ENCODE measurements around the gene TFRC. TPM values are rescaled to one million over a fixed set of nuclear protein-coding genes. Genes with fewer than 3 reads are reported as not detected.
"Not testable (repeated sequence)": the region's sequence is repeated elsewhere in the genome, so short reads cannot be mapped to it uniquely, and the experiment has no call there.

TFRC gene
- total and polyA plus RNA-seq, 9 donors = 26.1 to 348 (median 106) TPM

DNA sequence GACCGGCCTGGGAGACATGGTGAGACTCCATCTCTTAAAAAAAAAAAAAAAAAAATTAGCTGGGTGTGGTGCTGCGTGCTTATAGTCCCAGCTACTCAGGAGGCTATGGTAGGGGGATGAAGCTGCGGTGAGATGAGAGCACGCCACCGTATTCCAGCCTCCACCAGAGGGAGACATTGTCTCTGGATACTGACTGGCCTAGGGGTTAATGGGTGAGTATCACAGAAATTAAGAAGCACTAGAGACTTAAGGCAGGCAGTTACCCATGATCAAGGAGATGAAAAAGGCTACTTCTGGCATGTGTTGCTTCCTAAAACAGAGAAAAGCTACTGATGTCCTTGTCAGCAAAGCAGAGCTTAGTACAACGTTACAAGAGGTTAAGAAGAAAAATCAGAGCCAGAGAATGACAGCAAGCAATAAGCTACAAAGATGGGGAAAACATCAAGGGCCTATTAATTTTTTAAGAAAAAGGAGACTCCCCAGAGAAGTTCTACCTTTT lies 8.6 kb downstream of the TFRC start:
- H3K4me1 ChIP-seq (ENCODE audit: insufficient read depth) = no peaks in the 10 kb centered on the region
- no peak overlapping the region for H3K4me3 ChIP-seq
- no peak overlapping the region for H3K27ac ChIP-seq
- DNase-seq = peak; percentile 57 to 76 (median 67)
- H3K27me3 ChIP-seq = no peaks in the 10 kb centered on the region
- WGBS, 3 donors = 19 to 30% (median 21%) methylated on average over 6 of the region's 6 CpGs
- no peaks in the 10 kb centered on the region for H3K36me3 ChIP-seq
- no peaks in the 10 kb centered on the region for H3K9me3 ChIP-seq
- intact Hi-C loops (cut with DNase I) = loop anchor here (2.0 to 5.0 kb wide), 2 partner anchors 123 to 124 kb away; no protein-coding TSS in a partner anchor
- TF ChIP-seq, protein P1, sequence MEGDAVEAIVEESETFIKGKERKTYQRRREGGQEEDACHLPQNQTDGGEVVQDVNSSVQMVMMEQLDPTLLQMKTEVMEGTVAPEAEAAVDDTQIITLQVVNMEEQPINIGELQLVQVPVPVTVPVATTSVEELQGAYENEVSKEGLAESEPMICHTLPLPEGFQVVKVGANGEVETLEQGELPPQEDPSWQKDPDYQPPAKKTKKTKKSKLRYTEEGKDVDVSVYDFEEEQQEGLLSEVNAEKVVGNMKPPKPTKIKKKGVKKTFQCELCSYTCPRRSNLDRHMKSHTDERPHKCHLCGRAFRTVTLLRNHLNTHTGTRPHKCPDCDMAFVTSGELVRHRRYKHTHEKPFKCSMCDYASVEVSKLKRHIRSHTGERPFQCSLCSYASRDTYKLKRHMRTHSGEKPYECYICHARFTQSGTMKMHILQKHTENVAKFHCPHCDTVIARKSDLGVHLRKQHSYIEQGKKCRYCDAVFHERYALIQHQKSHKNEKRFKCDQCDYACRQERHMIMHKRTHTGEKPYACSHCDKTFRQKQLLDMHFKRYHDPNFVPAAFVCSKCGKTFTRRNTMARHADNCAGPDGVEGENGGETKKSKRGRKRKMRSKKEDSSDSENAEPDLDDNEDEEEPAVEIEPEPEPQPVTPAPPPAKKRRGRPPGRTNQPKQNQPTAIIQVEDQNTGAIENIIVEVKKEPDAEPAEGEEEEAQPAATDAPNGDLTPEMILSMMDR (IDR thresholded peaks at IDR 0.05) = peak in 2 of 3 donors; percentile 74 to 79
- no peak for TF ChIP-seq POLR2A (IDR thresholded peaks at IDR 0.05)

DNA sequence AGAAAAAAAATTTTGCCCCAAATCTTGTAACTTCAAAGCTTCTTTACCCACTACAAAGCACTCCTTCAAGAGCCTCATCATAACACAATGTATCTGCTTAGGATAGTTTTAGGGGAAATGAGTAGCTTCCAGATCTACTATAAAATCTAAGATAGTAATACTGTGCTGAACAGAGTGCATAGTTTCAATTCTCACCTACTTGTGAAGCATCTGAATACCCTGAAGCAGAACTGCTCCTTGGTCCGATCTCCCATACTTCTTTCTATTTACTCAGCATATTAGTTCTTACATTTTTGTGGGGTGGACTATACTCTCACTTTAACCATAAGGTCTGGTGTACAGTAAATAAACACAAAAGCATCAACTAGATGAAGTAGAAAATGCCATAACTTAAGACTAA lies 9.6 kb downstream of the TFRC start:
- H3K4me3 ChIP-seq = no peak overlapping the region
- H3K36me3 ChIP-seq = no peaks in the 10 kb centered on the region
- intact Hi-C loops (cut with DNase I) = loop anchor here (2.0 to 5.0 kb wide), 2 partner anchors 124 to 125 kb away; no protein-coding TSS in a partner anchor
- 94 to 96% (median 95%) methylated on average over 1 of the region's 1 CpG for WGBS, 3 donors
- H3K27me3 ChIP-seq = no peaks in the 10 kb centered on the region
- no peaks in the 10 kb centered on the region for H3K9me3 ChIP-seq
- no peak overlapping the region for H3K27ac ChIP-seq
- TF ChIP-seq, protein P1 (IDR thresholded peaks at IDR 0.05) = no peak
- TF ChIP-seq POLR2A (IDR thresholded peaks at IDR 0.05) = no peak
- TF ChIP-seq EP300 (IDR thresholded peaks at IDR 0.05) = no peak
- DNase-seq = no peak
- no peaks in the 10 kb centered on the region for H3K4me1 ChIP-seq (ENCODE audit: insufficient read depth)

DNA sequence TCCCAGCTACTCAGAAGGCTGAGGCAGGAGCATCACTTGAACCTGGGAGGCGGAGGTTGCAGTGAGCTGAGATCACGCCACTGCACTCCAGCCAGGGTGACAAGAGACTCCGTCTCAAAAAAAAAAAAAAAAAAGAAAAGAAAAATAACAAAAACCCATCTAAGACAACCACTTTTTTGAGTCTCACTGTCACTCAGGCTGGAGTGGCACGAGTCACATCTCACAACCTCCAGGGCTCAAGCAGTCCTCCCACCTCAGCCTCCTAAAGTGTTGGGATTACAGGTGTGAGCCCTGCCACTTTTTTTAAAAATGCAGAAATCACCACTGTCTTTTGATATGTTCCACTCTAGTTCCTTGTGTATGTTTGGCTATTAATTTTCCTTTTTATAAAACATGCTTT lies 13.1 kb downstream of the TFRC start:
- DNase-seq; H3K9me3 ChIP-seq; H3K4me3 ChIP-seq; H3K27ac ChIP-seq; H3K27me3 ChIP-seq; H3K4me1 ChIP-seq (ENCODE audit: insufficient read depth); intact Hi-C loops (cut with DNase I); H3K36me3 ChIP-seq: not testable (repeated sequence)
- WGBS, 3 donors = 92 to 95% (median 93%) methylated on average over 4 of the region's 4 CpGs

DNA sequence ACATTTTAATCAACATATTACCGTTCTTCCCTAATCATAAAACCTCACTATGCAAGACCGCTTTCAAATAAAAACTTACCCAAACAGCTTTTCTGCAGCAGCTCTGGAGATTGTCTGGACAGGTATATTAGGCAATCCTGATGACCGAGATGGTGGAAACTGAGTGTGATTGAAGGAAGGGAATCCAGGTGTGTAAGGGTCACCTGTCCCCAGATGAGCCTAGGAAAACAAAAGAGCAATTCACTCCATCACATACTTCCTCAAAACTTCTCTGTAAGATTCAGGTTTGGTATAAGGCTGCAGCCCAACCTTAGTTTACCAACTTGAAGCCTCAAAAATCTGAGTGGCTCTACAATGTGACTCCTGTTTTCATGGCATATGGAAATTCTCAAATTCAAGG lies 14.5 kb downstream of the TFRC start:
- WGBS, 3 donors = 81 to 87% (median 86%) methylated on average over 3 of the region's 3 CpGs
- TF ChIP-seq POLR2A (IDR thresholded peaks at IDR 0.05) (no peak), EP300 (IDR thresholded peaks at IDR 0.05) (no peak)
- TF ChIP-seq, protein P1 (IDR thresholded peaks at IDR 0.05) = no peak
- Histone ChIP-seq H3K27me3 (no peaks in the 10 kb centered on the region), H3K4me3 (no peak overlapping the region), H3K4me1 (ENCODE audit: insufficient read depth) (no peaks in the 10 kb centered on the region), H3K36me3 (peaks cover 2% of the 10 kb centered on the region), H3K27ac (no peak overlapping the region), H3K9me3 (no peaks in the 10 kb centered on the region)
- intact Hi-C loops (cut with DNase I) = no loop called here
- no peak for DNase-seq

DNA sequence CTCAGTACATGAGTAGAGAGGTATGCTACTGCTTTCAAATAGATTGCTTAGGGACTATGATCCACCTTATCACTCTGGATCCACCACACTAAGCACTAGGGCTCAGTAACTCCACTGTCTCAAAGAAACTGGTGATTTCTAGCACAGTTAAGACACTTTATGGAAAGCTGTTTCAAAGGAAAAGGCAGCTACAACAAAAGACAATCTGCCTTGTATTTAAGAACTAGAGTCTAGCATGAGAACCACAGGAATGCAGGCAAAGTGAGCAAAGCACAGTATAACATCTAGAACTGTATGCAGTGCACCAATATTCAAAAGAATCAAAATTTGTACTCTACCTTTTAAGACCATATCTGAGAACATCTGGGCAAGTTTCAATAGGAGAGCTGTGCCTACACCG lies 17.9 kb downstream of the TFRC start:
- Histone ChIP-seq H3K27me3 (no peaks in the 10 kb centered on the region), H3K27ac (no peak overlapping the region), H3K4me1 (ENCODE audit: insufficient read depth) (no peaks in the 10 kb centered on the region), H3K4me3 (no peak overlapping the region), H3K9me3 (no peaks in the 10 kb centered on the region), H3K36me3 (peaks cover 2% of the 10 kb centered on the region)
- WGBS, 3 donors = 91 to 97% (median 94%) methylated on average over 1 of the region's 1 CpG
- no peak for TF ChIP-seq EP300 (IDR thresholded peaks at IDR 0.05)
- no peak for TF ChIP-seq POLR2A (IDR thresholded peaks at IDR 0.05)
- TF ChIP-seq, protein P1 (IDR thresholded peaks at IDR 0.05) = no peak
- intact Hi-C loops (cut with DNase I) = no loop called here
- DNase-seq = no peak

All from ovary (tissue), 9 donors.